HG03175 (cell line): ENCODE data around the gene LPIN1.
"Not testable (repeated sequence)": the region's sequence is repeated elsewhere in the genome, so short reads cannot be mapped to it uniquely, and the experiment has no call there.

ENCODE experiments used
- ATAC-seq: cut with Tn5 transposase; IDR thresholded peaks from one replicate; pipeline ENCODE4 v1.9.1; 2021; ENCODE audit warnings: mild to moderate bottlenecking, moderate library complexity; ENCODE audit not compliant: unreplicated experiment

Gene LPIN1

DNA sequence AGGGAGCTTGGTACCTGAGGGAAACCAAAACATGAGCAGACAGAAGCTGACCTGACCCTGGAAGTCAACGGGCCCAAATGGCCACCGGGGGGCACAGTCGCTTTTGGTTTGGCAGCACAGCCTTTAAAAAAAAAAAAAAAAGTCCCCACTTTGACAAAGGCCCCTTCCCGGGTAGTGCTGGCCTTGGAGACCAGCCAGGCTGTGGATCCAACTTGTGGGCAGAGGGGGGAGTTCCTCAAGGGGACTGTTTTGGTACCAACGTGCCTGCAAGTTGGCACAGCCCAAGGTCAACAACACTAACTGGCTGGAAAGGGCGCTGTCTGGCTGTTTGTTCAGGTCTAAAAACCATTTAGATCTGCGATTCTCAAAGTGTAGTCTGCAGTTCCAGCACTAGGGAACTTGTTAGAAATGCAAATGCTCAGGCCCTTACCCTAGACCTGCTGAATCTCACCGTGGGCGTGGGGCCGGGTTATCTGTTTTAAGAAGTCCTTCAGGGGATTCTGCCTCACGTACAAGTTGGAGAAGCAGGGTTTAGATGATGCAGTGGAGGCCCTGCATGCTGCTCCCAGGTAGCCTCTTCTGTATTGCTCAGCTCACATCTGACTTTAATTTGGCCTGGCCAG lies 83.0 kb downstream of the LPIN1 start:
- peak; percentile 39 for ATAC-seq

DNA sequence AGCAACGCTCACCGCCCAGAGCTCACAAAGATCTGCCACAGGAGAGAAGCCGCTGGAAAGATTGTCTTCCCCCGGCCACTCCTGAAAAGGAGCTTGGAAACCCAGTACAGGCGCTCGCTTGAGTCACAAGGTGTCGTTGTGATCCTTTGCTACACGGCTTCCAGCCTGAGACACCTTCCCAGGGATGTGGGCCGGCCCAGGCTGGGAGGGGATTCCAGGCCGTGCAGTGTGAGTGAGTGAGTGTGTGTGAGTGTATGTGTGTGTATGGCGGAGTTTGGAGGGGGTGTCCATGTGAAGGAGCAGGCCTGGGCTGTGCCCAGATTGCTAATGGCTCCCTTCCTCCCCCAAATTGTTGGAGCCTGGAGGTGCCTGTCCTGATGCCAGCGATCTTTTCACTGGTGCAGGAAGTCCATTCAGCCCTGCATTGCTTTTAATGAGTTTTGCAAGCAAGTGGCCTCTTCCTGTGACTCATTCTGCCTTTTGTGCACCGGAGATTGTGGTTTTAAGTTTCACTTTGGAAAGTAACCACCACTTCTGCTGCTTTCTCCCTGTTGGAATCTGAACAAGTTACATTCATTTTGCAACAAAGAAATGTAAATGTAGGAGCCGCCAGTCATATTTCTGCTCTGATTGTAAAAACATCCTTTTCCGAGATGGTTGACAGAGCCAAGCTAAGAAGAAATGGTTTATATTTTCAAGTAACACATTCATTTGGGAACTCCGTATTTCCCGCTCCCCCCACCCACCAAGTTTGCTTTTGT lies 83.7 kb downstream of the LPIN1 start:
- peak; percentile 83 for ATAC-seq

DNA sequence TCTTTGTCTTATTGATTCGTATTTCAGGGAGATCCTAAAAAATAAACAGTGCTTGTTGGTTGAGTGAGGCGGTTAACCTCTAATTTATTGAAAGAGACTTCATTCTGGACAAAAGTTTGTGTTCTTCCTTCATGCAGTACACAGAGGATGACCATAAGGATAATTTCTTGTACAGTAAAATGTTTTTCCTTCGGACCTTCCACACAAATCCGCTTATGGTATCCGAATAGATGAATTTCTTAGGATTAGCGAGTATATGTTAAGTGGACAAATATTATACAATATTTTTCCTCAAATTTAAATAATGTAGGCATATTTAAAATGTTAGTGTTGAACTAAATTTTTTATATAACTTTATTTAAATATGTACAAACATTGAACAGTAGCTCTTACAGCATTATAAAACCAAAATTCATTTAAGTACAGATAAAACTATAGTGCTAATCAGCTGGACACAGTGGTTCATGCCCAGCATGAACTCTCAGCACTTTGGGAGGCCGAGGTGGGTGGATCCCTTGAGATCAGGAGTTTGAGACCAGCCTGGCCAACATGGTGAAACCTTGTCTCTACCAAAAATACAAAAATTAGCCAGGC lies 84.4 kb downstream of the LPIN1 start:
- ATAC-seq = no peak

DNA sequence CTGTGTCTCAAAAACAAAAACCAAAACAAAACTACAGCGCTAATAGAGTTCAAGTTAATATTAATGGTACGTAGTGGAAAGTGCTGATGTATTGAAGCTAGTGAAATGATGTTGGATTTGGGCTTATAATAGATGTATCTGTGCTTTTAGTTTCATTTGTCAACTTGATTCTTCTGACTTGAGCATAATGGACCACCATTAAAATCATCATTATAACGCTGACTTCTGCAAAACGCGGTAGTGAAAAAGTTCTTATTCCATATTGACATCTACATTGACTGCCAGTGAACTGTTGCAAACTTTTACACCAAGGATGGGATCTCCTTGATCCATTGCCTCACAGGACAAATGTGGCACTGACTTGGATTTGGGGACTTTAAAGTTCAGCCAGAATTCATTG lies 85.0 kb downstream of the LPIN1 start:
- no peak for ATAC-seq

DNA sequence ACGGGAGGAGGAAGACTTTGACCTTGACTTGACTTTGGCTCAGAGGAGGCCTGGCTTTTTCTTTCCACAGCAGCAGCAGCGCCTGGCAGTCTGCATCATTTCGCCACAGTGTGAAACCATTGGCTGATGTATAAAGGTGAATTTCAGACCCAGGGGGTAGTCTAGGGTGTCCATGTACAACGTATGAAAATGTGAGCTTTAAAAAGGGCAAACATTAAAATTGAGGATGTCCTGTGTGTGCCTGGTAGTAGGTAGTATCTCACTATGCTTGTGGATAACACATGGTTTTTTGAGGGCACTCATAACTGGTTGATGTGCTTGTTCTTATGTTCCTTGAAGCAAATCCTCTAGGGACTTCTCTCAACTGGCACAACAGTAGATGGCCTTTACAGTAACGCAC lies 86.1 kb downstream of the LPIN1 start:
- no peak for ATAC-seq

DNA sequence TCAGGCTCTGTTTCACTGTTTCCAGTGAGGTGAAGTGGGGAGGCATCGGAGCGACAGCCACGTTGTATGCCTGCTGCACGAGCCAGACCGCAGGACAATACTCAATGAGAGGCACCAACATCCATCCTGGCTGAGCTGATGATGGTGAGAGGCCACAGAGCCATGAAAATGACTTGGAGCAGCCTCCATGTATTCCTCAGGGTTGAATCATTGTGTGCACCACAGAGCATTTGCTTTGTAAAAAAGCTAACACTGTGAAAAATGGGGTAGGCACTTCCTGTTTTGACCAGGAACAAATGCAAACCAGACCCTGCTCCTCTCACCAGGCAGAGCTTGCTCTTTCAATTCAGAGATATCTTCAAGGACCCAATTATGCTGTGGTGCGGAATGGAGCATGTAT lies 87.2 kb downstream of the LPIN1 start:
- ATAC-seq = no peak

DNA sequence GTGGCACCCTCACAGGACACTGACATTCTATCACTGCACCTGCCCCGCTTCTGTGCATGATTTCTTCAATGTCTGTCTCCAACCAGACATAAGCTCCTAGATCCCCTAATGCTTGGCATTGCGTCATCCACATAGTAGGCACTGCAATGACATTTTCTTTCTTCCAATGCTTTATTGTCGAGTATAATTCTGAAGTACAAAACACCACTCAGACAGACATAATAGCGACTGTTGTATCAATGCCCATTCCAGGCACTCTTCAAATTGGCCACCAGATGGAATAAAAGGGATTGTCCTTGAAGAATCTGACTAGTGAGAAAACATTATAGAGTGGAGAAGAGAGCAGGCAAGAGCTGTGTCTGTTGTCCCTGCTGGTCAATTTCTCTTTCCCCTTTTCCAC lies 89.0 kb downstream of the LPIN1 start:
- ATAC-seq = no peak

DNA sequence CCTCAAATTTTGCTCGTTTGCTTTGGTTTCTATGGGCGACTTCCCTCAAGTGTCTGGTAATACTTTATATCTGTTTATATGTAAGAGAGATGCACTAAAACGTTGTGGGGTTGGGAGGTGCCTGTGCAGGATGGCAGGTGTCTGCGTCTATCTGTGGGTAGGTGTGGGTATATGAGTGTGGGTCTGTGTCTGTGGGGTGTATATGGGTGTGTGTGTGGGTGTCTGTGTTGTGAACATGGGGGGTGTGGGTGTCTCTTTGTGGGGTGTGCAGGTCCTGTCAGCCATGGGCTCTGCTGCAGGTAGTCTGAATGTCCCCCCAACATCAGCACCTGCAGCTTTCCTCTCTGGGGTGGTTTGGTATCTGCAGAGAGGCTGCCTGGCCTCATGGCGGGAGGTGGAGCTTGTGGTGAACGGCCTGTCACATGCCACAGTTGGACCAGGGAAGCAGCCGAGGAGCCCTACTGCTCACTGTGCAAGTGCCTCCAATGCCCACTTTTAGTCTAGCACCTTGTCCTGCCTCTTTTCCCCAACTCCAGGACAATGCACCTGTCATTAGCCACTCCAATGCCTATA lies 90.3 kb downstream of the LPIN1 start:
- no peak for ATAC-seq

DNA sequence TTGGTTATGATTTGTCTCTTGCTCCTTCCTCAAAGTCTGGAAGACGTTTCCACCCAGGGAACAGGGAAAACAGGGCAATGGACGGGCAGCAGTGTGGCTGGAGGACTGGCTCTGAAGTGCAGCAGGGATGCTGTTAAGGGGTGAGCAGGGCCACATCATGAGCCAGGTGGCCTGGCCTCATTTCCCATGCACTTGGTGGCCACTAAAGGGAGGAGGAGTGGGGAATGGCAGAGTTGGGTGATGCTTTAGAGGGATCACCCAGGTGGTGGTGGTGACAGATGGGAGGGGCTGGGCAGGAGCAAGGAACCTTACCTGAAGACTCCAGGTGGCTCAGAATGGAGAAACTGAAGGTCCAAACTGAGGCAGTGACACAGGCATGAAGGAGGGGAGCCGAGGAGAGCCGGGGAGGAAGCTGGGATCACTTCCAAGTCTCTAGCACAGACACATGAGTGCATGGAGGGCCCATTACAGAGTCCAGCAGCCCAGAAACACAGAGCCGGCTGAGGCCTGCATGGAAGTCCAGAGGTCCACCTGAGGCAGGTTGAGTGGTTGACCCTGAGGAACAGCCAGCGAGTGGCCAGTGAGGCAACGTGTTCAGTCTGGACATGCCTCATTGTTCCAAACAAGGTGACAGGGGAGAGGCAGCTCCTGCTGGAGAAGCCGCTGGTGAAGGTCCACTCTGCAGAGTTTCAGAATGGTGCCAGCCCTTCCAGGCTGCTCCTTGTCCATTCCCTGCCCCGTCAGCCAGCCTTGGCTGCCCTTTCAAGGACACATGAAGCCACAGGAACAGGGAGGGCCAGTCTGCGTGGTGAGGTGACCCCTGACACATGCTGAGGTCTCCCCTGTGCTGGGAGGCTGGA lies 91.7 kb downstream of the LPIN1 start:
- ATAC-seq = no peak

DNA sequence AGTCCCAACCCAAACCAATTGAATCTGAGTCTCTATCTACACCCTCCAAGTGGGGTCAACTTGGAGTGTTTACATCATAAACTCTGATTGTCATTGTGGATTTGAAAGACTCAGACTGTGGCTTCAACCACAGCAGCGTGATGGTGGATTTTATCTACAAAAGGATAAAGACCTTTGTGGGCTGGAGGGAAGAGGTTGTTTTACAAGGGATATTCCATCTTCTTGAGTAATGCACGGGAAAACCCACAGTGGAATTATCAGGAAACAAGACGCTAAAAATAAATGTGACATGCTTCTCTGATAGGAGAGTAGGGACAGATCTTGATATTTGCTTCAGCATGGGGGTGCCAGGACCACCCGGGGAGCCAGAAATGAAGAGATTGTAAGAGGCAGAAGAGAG lies 93.5 kb downstream of the LPIN1 start:
- ATAC-seq = no peak

DNA sequence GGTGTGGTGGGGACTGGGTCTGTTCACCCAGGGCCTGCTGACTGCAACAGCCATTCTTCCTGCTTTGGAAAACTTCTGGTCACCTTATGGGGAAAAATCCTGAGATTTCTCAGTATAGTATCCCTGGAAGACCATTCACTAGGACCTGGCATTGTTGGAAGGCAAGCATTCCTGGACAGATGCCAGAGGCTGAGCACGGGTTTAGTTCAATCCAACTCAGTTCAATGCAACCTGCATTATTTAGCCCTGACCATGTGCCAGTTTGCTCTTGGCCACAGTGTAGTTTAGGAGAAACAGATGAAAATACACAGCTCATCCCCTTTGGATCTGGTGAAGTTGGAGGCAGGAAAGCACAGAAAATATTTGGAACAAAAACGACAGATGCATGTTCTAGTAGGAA lies 95.9 kb downstream of the LPIN1 start:
- ATAC-seq = no peak

DNA sequence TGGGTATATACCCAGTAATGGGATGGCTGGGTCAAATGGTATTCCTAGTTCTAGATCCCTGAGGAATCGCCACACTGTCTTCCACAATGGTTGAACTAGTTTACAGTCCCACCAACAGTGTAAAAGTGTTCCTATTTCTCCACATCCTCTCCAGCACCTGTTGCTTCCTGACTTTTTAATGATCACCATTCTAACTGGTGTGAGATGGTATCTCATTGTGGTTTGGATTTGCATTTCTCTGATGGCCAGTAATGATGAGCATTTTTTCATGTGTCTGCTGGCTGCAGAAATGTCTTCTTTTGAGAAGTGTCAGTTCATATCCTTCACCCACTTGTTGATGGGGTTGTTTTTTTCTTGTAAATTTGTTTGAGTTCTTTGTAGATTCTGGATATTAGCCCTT lies 98.4 kb downstream of the LPIN1 start:
- ATAC-seq = not testable (repeated sequence)

DNA sequence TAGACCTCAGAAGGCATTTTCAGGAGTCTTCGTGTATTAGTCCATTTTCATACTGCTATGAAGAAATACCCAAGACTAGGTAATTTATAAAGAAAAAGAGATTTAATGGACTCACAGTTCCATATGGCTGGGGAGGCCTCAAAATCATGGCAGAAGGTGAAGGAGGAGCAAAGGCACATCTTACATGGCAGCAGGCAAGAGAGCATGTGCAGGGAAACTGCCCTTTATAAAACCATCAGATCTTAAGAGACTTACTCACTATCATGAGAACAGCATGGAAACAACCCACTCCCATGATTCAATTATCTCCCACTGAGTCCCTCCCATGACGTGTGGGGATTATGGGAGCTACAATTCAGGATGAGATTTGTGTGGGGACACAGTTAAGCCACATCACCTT lies 101.5 kb downstream of the LPIN1 start:
- not testable (repeated sequence) for ATAC-seq

DNA sequence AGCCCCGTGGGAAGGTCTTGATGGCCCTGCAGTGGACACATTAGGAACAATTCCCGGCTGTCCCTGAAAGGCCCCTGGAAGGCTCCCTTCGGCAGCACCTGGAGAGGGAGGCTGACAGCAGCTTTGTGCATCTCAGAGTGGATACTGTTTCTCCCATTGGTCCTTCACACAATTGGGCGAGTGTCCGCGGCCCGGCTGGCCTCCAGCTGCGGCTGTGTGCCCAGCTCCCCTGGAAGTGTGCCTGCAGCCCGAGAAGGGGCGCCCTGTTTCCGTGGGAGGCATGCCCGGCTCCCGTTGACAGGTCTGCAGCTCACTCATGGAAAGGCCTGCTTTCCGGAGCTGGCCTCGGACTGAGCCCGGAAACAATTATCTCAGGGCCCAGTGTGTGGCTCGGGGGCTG lies 103.7 kb downstream of the LPIN1 start:
- no peak for ATAC-seq

DNA sequence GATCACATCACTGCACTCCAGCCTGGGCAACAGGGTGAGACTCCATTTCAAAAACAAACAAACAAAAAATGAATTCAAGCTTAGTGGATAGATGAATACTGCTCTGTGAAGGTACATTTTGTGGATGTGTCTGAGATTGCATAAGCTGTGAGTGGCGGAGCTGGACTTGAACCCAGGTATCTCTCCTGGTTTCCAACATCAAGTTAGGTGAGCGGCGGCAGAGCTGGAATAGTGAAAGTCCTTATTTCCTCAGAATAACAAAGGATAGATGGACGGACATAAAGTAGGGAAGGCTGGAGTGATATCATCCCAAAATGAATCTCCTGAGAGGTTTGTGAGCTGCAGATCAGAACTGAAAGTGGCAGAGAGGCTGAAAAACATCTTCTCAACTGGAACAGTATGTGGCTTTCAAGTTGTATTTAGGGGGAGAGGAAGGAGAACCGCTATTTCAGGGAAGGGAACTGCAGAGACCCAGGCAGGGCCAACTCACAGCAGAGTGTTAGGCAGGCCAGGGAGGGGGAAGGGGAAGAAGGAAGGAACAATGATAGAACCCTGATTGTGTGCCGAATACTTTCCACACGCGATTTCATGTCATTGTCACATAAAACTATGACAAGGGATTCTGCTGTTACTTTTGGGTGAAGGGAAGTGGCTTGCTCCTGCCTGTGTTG lies 106.2 kb downstream of the LPIN1 start:
- ATAC-seq = no peak

DNA sequence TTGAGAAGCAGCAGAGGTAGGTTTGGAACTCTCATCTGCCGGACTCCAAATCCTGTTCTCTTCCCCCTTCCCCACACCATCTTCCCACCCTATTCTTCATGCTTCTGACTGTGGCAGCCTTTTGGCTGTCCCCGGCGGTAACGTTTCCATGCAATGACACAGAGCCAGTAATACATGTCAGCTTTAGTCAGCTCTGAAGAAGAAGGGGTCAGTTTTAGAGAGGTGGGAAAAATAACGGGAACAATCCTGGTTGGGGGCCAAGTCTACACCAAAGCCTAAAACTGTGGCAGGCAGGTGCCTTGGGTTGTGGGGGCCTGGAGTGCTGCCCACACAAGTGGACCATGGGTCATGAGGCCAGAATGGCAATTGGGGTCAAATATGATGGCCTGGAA lies 106.8 kb downstream of the LPIN1 start:
- no peak for ATAC-seq

DNA sequence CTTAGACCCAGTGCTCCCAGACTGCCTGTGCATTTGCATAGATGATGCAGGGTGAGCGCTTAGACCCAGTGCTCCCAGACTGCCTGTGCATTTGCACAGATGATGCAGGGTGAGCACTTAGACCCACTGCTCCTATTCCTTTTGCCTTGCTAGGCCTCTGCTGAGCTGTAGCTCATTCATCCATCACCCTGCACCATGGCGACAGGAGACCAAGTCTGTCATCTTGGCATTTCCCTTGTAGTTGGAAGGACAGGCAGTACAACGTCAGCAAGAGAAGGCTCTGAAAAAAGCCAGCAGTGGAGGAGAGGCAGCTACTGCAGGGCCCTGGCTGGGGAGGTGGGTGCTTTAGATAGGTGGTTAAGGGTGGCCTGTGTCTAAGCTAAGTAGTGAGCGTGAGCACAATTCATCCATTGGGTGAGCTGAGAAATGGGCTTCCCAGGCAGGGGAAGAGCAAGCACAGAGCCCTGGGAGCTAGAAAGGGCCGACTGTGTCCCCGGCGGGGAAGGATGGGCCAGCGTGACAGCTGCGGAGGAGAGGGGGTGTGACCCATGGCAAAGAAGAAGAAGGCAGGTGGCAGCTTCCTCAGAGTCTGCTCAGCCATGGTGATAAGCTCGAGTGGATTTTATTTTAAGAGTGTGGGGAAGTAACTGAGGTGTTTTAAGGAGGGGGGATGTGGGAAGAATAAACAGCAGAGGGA lies 108.8 kb downstream of the LPIN1 start:
- ATAC-seq = no peak

DNA sequence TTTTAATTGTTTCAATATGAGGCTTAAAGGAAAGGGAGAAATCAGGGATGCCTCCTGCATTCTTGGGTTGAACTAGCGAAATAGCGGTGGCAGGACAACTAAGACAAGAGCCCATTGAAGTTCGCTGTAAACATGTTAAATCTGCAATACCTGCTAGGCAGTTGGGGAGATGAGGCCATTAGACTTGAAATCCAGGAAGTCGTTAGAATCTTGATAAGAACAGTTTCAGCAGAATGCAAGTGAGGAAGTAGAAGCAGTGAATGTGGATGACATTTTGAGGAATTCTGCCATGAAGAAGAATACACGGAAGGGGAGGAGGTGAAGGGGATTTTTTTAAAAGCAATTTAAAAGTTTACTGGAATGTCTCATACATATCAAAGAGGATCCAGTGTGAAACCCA lies 109.7 kb downstream of the LPIN1 start:
- ATAC-seq = no peak

DNA sequence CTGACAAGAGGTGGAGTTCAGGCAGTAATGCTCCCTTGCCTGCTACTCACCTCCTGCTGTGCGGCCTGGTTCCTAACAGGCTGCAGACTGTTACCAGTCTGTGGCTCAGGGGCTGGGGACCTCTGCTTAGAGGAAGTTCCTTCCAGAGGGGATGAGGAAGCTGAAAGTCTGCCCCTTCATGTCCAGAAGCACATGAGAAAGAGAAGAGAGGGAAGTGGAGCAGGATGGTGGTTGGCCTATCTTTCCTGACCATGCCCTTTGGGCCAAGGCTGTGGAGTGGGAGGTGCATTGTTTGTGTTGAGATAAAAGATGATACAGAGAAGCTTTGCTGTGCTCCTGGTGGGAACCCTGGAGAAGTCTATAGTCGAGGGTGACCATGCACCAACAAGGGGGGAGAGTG lies 112.5 kb downstream of the LPIN1 start:
- no peak for ATAC-seq

DNA sequence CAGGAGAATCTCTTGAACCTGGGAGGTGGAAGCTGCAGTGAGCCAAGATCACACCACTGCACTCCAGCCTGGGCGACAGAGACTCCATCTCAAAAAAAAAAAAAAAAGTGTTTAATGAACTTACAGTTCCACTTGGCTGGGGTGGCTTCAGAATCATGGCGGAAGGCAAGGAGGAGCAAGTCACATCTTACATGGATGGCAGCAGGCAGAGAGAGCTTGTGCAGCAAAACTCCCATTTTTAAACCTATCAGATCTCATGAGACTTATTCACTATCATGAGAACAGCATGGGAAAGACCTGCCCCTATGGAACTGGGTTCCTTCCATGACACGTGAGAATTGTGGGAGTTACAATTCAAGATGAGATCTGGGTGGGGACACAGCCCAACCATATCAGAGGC lies 113.5 kb downstream of the LPIN1 start:
- not testable (repeated sequence) for ATAC-seq
